Loucy (cell line): ENCODE data around the gene PLA2G2E.
A peak's percentile ranks its signal among the peaks of the same experiment; 100 is the strongest.

Source experiments
- H2AFZ ChIP-seq: fragments of 200-600 bp; sonication (generic); 2 replicates; pipeline ENCODE4 v1.6.0; 2016; ENCODE audit warnings: antibody characterized with exemption, mild to moderate bottlenecking, low read length, moderate library complexity
- H3F3A ChIP-seq: fragments of 200-600 bp; 2 replicates; pipeline ENCODE4 v1.6.0; 2016; ENCODE audit warnings: antibody characterized with exemption, low read depth, mild to moderate bottlenecking
- H3K27me3 ChIP-seq: fragments of 200-600 bp; sonication (generic); 2 replicates; pipeline ENCODE4 v1.6.1; 2014; ENCODE audit warnings: low read length, mild to moderate bottlenecking; ENCODE audit not compliant: insufficient read depth, poor library complexity, severe bottlenecking
- H3K36me3 ChIP-seq: fragments of 200-600 bp; sonication (generic); 2 replicates; pipeline ENCODE4 v1.6.1; 2016; ENCODE audit warnings: low read length; ENCODE audit not compliant: insufficient read depth
- H3K4me1 ChIP-seq: fragments of 200-600 bp; sonication (generic); 2 replicates; pipeline ENCODE4 v1.5.1; 2014; ENCODE audit warnings: low read length, mild to moderate bottlenecking; ENCODE audit not compliant: insufficient read depth, poor library complexity, severe bottlenecking
- H3K4me2 ChIP-seq: fragments of 200-600 bp; sonication (generic); 2 replicates; pipeline ENCODE4 v1.6.0; 2014; ENCODE audit warnings: antibody characterized with exemption, low read length, low read depth, mild to moderate bottlenecking; ENCODE audit not compliant: poor library complexity, severe bottlenecking
- H3K4me3 ChIP-seq: fragments of 200-600 bp; sonication (generic); 2 replicates; pipeline ENCODE4 v1.5.1; 2014; ENCODE audit warnings: low read length, mild to moderate bottlenecking, mixed read lengths; ENCODE audit not compliant: poor library complexity, severe bottlenecking
- H3K79me2 ChIP-seq: fragments of 200-600 bp; sonication (generic); 2 replicates; pipeline ENCODE4 v1.6.1; 2014; ENCODE audit warnings: low read length; ENCODE audit not compliant: insufficient read depth
- H3K9ac ChIP-seq: fragments of 200-600 bp; sonication (generic); 2 replicates; pipeline ENCODE4 v1.6.0; 2014; ENCODE audit warnings: mild to moderate bottlenecking, low read depth, low read length, moderate library complexity; ENCODE audit not compliant: poor library complexity, severe bottlenecking
- H3K9me2 ChIP-seq: fragments of 200-600 bp; sonication (generic); replicated peaks from 2 replicates; pipeline ENCODE4 v1.6.1; 2016; ENCODE audit warnings: low read depth, low read length, mixed read lengths
- H3K9me3 ChIP-seq: fragments of 200-600 bp; sonication (generic); 2 replicates; pipeline ENCODE4 v1.6.1; 2014; ENCODE audit warnings: mild to moderate bottlenecking, antibody characterized with exemption, low read length, low read depth; ENCODE audit not compliant: insufficient read depth
- H4K20me1 ChIP-seq: fragments of 200-600 bp; sonication (generic); 2 replicates; pipeline ENCODE4 v1.6.0; 2014; ENCODE audit warnings: antibody characterized with exemption, low read length, mild to moderate bottlenecking; ENCODE audit not compliant: insufficient read depth, poor library complexity, severe bottlenecking
- CTCF ChIP-seq: fragments of 200-600 bp; sonication (generic); conservative IDR thresholded peaks from 2 replicates; pipeline ENCODE4 v1.5.1; 2014; ENCODE audit warnings: mild to moderate bottlenecking, antibody characterized with exemption, low read length
- EZH2phosphoT487 ChIP-seq: fragments of 200-600 bp; IDR thresholded peaks from 2 replicates; pipeline ENCODE4 v1.6.1; 2018; ENCODE audit warnings: antibody characterized with exemption, mild to moderate bottlenecking, moderate library complexity, borderline replicate concordance

Gene PLA2G2E

GRCh38 chr1:19877821-19878636 lies 45.4 kb downstream of the PLA2G2E start:
- peaks cover 5% of the 10 kb centered on the region for H3K79me2 ChIP-seq
- no peaks in the 10 kb centered on the region for H3K36me3 ChIP-seq
- no peak overlapping the region for H3K9ac ChIP-seq
- no peak overlapping the region for H3K4me2 ChIP-seq
- H4K20me1 ChIP-seq, result peaks cover 4% of the 10 kb centered on the region
- H3K4me1 ChIP-seq, result peaks cover 4% of the 10 kb centered on the region
- no peak for TF ChIP-seq EZH2phosphoT487
- no peaks in the 10 kb centered on the region for H3K27me3 ChIP-seq
- H2AFZ ChIP-seq, result peak overlapping the region; percentile 19; the same call in 1 of the 2 replicates
- H3K9me3 ChIP-seq, result no peaks in the 10 kb centered on the region
- no peaks in the 10 kb centered on the region for H3F3A ChIP-seq
- no peak overlapping the region for H3K4me3 ChIP-seq
- H3K9me2 ChIP-seq, result no peaks in the 10 kb centered on the region

DNA sequence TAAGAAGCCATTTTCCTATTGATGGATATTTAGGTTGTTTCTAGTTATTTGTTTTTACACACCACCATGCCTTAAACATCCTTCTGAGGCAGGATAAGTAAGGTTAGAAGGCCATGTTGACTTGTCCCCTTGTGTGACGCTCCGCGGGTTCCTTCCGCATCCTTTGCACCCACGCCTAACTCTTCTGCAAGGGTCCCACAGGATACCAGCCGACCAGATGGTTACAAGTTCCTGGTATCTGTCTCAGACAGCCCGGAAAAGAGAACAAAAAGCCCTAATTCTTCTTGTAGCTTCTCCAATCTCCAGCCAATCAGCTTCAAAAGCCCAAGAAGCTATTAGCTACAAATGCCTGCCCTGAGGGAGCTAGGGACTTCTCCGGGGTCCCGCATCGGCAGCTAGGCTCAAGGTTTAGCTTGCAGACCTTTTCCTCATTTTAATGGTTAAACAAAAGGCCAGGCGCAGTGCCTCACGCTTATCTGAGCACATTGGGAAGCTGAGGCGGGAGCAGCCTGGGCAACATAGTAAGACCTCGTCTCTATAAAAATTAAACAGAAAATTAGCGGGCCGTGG lies 46.2 kb downstream of the PLA2G2E start:
- Histone ChIP-seq H3K9me3 (no peaks in the 10 kb centered on the region), H3K36me3 (no peaks in the 10 kb centered on the region), H3K9me2 (no peaks in the 10 kb centered on the region), H3K9ac (no peak overlapping the region), H3K4me1 (peaks cover 4% of the 10 kb centered on the region), H3F3A (no peaks in the 10 kb centered on the region), H3K79me2 (no peaks in the 10 kb centered on the region), H4K20me1 (no peaks in the 10 kb centered on the region), H2AFZ (no peak overlapping the region), H3K4me3 (no peak overlapping the region), H3K27me3 (no peaks in the 10 kb centered on the region), H3K4me2 (no peak overlapping the region)
- TF ChIP-seq EZH2phosphoT487, result no peak
- no peak for TF ChIP-seq CTCF

DNA sequence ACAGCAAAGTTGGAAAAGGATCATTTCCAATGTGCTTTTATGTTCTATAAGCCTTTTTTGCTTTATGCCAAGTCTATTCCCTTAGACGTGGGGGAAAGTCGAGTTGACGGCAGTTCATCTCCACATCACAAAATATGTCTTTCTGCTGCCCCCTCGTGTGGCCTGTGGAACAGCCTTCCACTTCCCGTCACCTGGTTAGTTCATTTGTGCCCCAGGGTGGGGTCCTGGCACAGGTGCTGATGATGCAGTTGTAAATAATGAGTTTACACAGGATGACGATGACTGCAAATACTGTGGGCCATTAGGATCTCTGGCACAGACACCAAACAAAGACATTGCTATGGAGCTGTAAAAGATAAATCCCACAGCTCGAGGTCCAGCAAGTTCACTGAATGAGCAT lies 51.2 kb downstream of the PLA2G2E start:
- H3F3A ChIP-seq, result no peaks in the 10 kb centered on the region
- H3K9ac ChIP-seq, result no peak overlapping the region
- no peaks in the 10 kb centered on the region for H4K20me1 ChIP-seq
- H3K4me2 ChIP-seq, result no peak overlapping the region
- H3K4me3 ChIP-seq, result no peak overlapping the region
- no peak overlapping the region for H2AFZ ChIP-seq
- H3K9me2 ChIP-seq, result no peaks in the 10 kb centered on the region
- no peaks in the 10 kb centered on the region for H3K9me3 ChIP-seq
- H3K79me2 ChIP-seq, result no peaks in the 10 kb centered on the region
- no peaks in the 10 kb centered on the region for H3K4me1 ChIP-seq
- no peak for TF ChIP-seq EZH2phosphoT487
- TF ChIP-seq CTCF, result 0 out of 2 replicates have a peak, but pooled peaks have one; percentile 16
- H3K36me3 ChIP-seq, result no peaks in the 10 kb centered on the region
- H3K27me3 ChIP-seq, result no peaks in the 10 kb centered on the region
